ENCODE data around the gene ELMOD1.

- TF ChIP-seq CSDC2 (CRISPR knock-in tag; IDR thresholded peaks at IDR 0.05) (no peak), ZFP30 (CRISPR knock-in tag; IDR thresholded peaks at IDR 0.05) (no peak)
These were observed 79.1 kb downstream of the ELMOD1 start for GRCh38 chr11:107669893-107670601.
